Chondrocyte (in vitro differentiated cells): Measurements from ENCODE around the gene TIPIN. TPM values are rescaled to one million over a fixed set of nuclear protein-coding genes. Genes with fewer than 3 reads are reported as not detected.
A peak's percentile ranks its signal among the peaks of the same experiment; 100 is the strongest.

Experiments
- DNase-seq: peaks from one replicate; pipeline ENCODE4 v3.0.0; 2021; ENCODE audit warnings: mixed read lengths, low spot score
- H3K27ac Mint-ChIP-seq: one replicate; pipeline ENCODE4 v1.8.0; 2021; ENCODE audit warnings: mild to moderate bottlenecking, moderate library complexity, mixed read lengths; ENCODE audit not compliant: unreplicated experiment
- H3K27me3 Mint-ChIP-seq: 2 replicates; pipeline ENCODE4 v1.8.0; 2021; ENCODE audit warnings: low read depth, mixed read lengths
- H3K36me3 Mint-ChIP-seq: 2 replicates; pipeline ENCODE4 v1.8.0; 2021; ENCODE audit warnings: low read depth, mixed read lengths
- H3K4me1 Mint-ChIP-seq: 2 replicates; pipeline ENCODE4 v1.8.0; 2021; ENCODE audit warnings: low read depth, mild to moderate bottlenecking, mixed read lengths
- H3K4me3 Mint-ChIP-seq: one replicate; pipeline ENCODE4 v1.8.0; 2021; ENCODE audit warnings: mild to moderate bottlenecking, moderate library complexity, mixed read lengths; ENCODE audit not compliant: unreplicated experiment
- H3K9me3 Mint-ChIP-seq: 2 replicates; pipeline ENCODE4 v1.8.0; 2021; ENCODE audit warnings: low read depth, mixed read lengths
- CTCF ChIP-seq: fragments of 200-600 bp; sonication (generic); IDR thresholded peaks from 2 replicates; pipeline ENCODE4 v1.5.0; 2021; ENCODE audit warnings: antibody characterized with exemption, mild to moderate bottlenecking, moderate library complexity
- total RNA-seq: library from RNA; stranded (reverse); gene quantifications from 3 replicates; pipeline ENCODE4 v1.2.1, GENCODE V29; 2021

Gene TIPIN
- total RNA-seq, 1 donor from 2014 or later: 8.2 TPM

- no peak overlapping the region for H3K27ac Mint-ChIP-seq
- no peak for TF ChIP-seq CTCF
- peaks cover 21% of the 10 kb centered on the region for H3K4me1 Mint-ChIP-seq
- no peaks in the 10 kb centered on the region for H3K27me3 Mint-ChIP-seq
- H3K4me3 Mint-ChIP-seq: no peak overlapping the region
- no peaks in the 10 kb centered on the region for H3K9me3 Mint-ChIP-seq
- no peak for DNase-seq
- no peaks in the 10 kb centered on the region for H3K36me3 Mint-ChIP-seq
Measured at GRCh38 chr15:66290518-66290917, 66.0 kb downstream of the TIPIN start.

DNA sequence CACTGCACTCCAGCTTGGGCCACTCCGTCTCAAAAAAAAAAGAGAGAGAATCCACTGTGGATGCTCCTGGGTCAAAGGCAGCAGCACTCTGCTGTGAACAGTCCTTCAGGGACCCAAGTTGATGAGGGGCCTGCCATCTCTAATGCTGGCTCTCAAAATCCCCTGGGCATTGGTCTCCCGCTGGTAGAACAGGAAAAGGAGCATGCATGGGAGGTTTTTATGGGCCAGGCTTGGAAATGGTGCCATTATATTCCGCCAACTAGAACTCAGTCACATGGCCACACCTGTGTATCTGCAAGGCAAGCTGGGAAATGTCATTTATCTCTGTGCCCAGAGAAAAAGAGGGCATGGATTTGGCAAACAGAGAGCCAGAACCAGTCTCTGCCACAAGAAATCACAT lies 66.5 kb downstream of the TIPIN start:
- DNase-seq: no peak
- Mint-ChIP-seq H3K27ac (no peak overlapping the region), H3K4me1 (peaks cover 17% of the 10 kb centered on the region), H3K4me3 (no peak overlapping the region), H3K36me3 (no peaks in the 10 kb centered on the region), H3K9me3 (no peaks in the 10 kb centered on the region), H3K27me3 (no peaks in the 10 kb centered on the region)
- no peak for TF ChIP-seq CTCF

GRCh38 chr15:66288551-66289185 lies 67.8 kb downstream of the TIPIN start:
- no peaks in the 10 kb centered on the region for H3K36me3 Mint-ChIP-seq

GRCh38 chr15:66288093-66288492 lies 68.4 kb downstream of the TIPIN start:
- Mint-ChIP-seq H3K4me3 (no peak overlapping the region), H3K9me3 (no peaks in the 10 kb centered on the region), H3K4me1 (peaks cover 6% of the 10 kb centered on the region), H3K27ac (no peak overlapping the region), H3K36me3 (no peaks in the 10 kb centered on the region), H3K27me3 (no peaks in the 10 kb centered on the region)
- no peak for TF ChIP-seq CTCF
- DNase-seq: no peak

More at GRCh38 chr15:66288551-66289185, 67.8 kb downstream of the TIPIN start:
- no peak for DNase-seq
- no peaks in the 10 kb centered on the region for H3K9me3 Mint-ChIP-seq
- peaks cover 6% of the 10 kb centered on the region for H3K4me1 Mint-ChIP-seq
- no peak overlapping the region for H3K4me3 Mint-ChIP-seq
- no peaks in the 10 kb centered on the region for H3K27me3 Mint-ChIP-seq
- no peak overlapping the region for H3K27ac Mint-ChIP-seq
- no peak for TF ChIP-seq CTCF

DNA sequence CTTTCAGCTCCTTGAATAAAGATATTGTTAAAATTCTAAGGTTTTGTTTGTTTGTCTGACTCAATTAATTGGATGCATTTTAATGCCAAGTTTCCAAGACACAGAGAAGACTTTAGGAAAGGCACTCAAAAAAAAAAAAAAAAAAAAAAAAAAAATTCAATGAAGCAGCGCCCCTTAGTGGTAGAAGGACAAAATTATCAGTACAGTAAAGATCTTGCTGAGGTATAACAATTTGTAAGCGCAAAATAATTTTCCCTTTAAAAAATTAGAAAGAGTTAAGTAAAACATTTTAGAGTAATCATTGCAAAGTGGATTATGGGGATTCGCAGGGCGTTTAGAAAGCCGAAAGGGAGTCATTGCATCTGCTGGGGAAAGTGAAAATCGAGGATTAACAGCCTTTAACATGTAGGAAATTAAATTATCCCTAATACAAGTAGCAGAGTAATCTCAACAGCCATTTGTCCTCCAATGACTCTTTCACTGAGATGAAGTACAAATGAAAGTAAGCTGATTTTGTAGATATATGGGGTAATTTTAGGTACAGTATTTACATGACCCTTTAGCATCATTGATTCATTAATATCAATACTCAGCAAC lies 68.9 kb downstream of the TIPIN start:
- H3K27ac Mint-ChIP-seq: no peak overlapping the region
- peak; percentile 86 for TF ChIP-seq CTCF
- H3K4me1 Mint-ChIP-seq: peaks cover 4% of the 10 kb centered on the region
- H3K27me3 Mint-ChIP-seq: no peaks in the 10 kb centered on the region
- H3K4me3 Mint-ChIP-seq: no peak overlapping the region
- no peaks in the 10 kb centered on the region for H3K36me3 Mint-ChIP-seq
- no peak for DNase-seq
- no peaks in the 10 kb centered on the region for H3K9me3 Mint-ChIP-seq

Other genes starting within 250 kb of the TIPIN start
- gene MEGF11, start 102.9 kb downstream of the TIPIN start, total RNA-seq: not detected in 3 replicates
- gene DIS3L, start 63.1 kb downstream of the TIPIN start, total RNA-seq: 18.6 to 26.1 TPM (median 18.9 TPM) in 3 replicates
- 44.7 to 49.7 TPM (median 45.1 TPM) in 3 replicates for gene MAP2K1, start 30.2 kb upstream of the TIPIN start, total RNA-seq
- 13.9 to 27.7 TPM (median 15.0 TPM) in 3 replicates for gene SNAPC5, start 141.1 kb upstream of the TIPIN start, total RNA-seq
- gene RPL4, start 148.2 kb upstream of the TIPIN start, total RNA-seq: 1,774 to 1,912 TPM (median 1,787 TPM) in 3 replicates
- gene ZWILCH, start 148.6 kb upstream of the TIPIN start, total RNA-seq: 10.0 to 17.5 TPM (median 11.0 TPM) in 3 replicates
- 0.31 to 0.50 TPM (median 0.31 TPM) in 3 replicates for gene LCTL, start 209.3 kb upstream of the TIPIN start, total RNA-seq